Lung (tissue), 12 donors: ENCODE measurements around the gene CPNE7. TPM values are rescaled to one million over a fixed set of nuclear protein-coding genes. Genes with fewer than 3 reads are reported as not detected.

ENCODE experiments used
- ATAC-seq: fragments of 200-7000 bp; cut with Tn5 transposase; one replicate; pipeline ENCODE4 v1.9.1; 2020; ENCODE audit warnings: moderate number of reproducible peaks; ENCODE audit not compliant: insufficient read depth, low FRiP score
- DNase-seq, 3 donors: peaks; one replicate each; pipeline ENCODE4 v3.0.0-alpha.2; 2013 to 2017
- H3K27ac ChIP-seq, 2 donors: one replicate each; pipeline ENCODE4 v1.5.1; 2013; ENCODE audit warnings: mild to moderate bottlenecking in 2 of 2, moderate library complexity in 2 of 2, control low read depth in 1 of 2, inconsistent platforms in 1 of 2, low read depth in 1 of 2, low read length in 1 of 2
- H3K27me3 ChIP-seq, 3 donors: one replicate each; pipeline ENCODE4 v1.5.1; 2013; ENCODE audit warnings: low read length in 2 of 3; ENCODE audit not compliant: control insufficient read depth in 3 of 3, insufficient read depth in 3 of 3
- H3K36me3 ChIP-seq, 4 donors: one replicate each; pipeline ENCODE4 v1.5.1; 2013; ENCODE audit warnings: low read length in 4 of 4, mild to moderate bottlenecking in 1 of 4, moderate library complexity in 1 of 4; ENCODE audit not compliant: control insufficient read depth in 4 of 4, insufficient read depth in 4 of 4
- H3K4me1 ChIP-seq, 5 donors: one replicate each; pipeline ENCODE4 v1.5.1; 2013; ENCODE audit warnings: low read length in 5 of 5, mild to moderate bottlenecking in 2 of 5, moderate library complexity in 1 of 5; ENCODE audit not compliant: control insufficient read depth in 5 of 5, insufficient read depth in 5 of 5
- H3K4me3 ChIP-seq: one replicate; pipeline ENCODE4 v1.5.1; 2013; ENCODE audit warnings: mild to moderate bottlenecking, control low read depth, moderate library complexity
- H3K9ac ChIP-seq, 2 donors: one replicate each; pipeline ENCODE4 v1.5.1; 2013; ENCODE audit warnings: low read length in 2 of 2, control low read depth in 1 of 2; ENCODE audit not compliant: insufficient read depth in 1 of 2
- H3K9me3 ChIP-seq, 4 donors: one replicate each; pipeline ENCODE4 v1.5.1; 2013; ENCODE audit warnings: low read length in 3 of 4, mild to moderate bottlenecking in 1 of 4, moderate library complexity in 1 of 4; ENCODE audit not compliant: control insufficient read depth in 4 of 4, insufficient read depth in 3 of 4
- CTCF ChIP-seq: IDR thresholded peaks from 2 replicates; pipeline ENCODE4 v1.5.1; 2012; ENCODE audit warnings: mild to moderate bottlenecking; ENCODE audit errors: control extremely low read depth, extremely low read depth
- WGBS, 2 donors: extraction: QIAGEN DNeasy Blood & Tissue Kit; methylation state at CpG; one replicate each; pipeline ENCODE4 v1.1.7; 2013; 5-methylcytosine and 5-hydroxymethylcytosine counted together
- polyA plus RNA-seq, 2 donors: library from polyadenylated mRNA; stranded (reverse); fragments of 200-250 nt; gene quantifications; one replicate each; pipeline ENCODE4 v1.2.1, GENCODE V29; 2013
- total RNA-seq, 2 donors: library from RNA; depleted of rRNA in 1 of 2; stranded (reverse); fragments of >200 nt in 1 of 2; gene quantifications; one replicate each; pipeline ENCODE4 v1.2.1, GENCODE V29; 2014 to 2021
- donor health status: control.
- donor health status: control.
- donor health status: Bipolar disorder and iron deficiency.
- donor health status: healthy.
- donor health status: DM: yes; HTN: yes; CAD: no.

The CPNE7 gene
- total and polyA plus RNA-seq, 4 donors, result 0.65 to 2.2 (median 1.2) TPM

- 90 to 94% methylated on average over 15 of the region's 15 CpGs for WGBS, 2 donors
- ATAC-seq, result no peak
- Histone ChIP-seq H3K36me3 (no peaks in the 10 kb centered on the region), H3K4me1 (peaks cover 0 to 11% (median 5%) of the 10 kb centered on the region in 5 donors), H3K9ac (no peak overlapping the region), H3K4me3 (no peak overlapping the region), H3K27me3 (peaks cover 0 to 16% (median 4%) of the 10 kb centered on the region in 3 donors), H3K9me3 (no peaks in the 10 kb centered on the region), H3K27ac (no peak overlapping the region)
- DNase-seq, result no peak
- no peak for TF ChIP-seq CTCF
These were observed 3.8 kb downstream of the CPNE7 start for GRCh38 chr16:89579351-89579750.

- H3K9me3 ChIP-seq, result no peaks in the 10 kb centered on the region
- ATAC-seq, result no peak
- no peak overlapping the region for H3K9ac ChIP-seq
- WGBS, 2 donors, result 89 to 95% methylated on average over 33 of the region's 33 CpGs
- H3K4me1 ChIP-seq, result peaks cover 0 to 7% (median 0%) of the 10 kb centered on the region in 5 donors
- H3K27ac ChIP-seq, result no peak overlapping the region
- no peaks in the 10 kb centered on the region for H3K36me3 ChIP-seq
- no peak for TF ChIP-seq CTCF
- no peak overlapping the region for H3K4me3 ChIP-seq
- no peak for DNase-seq
- peaks cover 0 to 13% (median 0%) of the 10 kb centered on the region in 3 donors for H3K27me3 ChIP-seq
These were observed 5.6 kb downstream of the CPNE7 start for GRCh38 chr16:89581045-89581695.

GRCh38 chr16:89581861-89582563 is 6.5 kb downstream of the CPNE7 start:
- Histone ChIP-seq H3K9ac (no peak overlapping the region), H3K27ac (peak overlapping the region in 1 of 2 donors; percentile 59), H3K9me3 (no peaks in the 10 kb centered on the region), H3K27me3 (peaks cover 0 to 9% (median 0%) of the 10 kb centered on the region in 3 donors), H3K4me1 (peaks cover 0 to 6% (median 0%) of the 10 kb centered on the region in 5 donors), H3K36me3 (no peaks in the 10 kb centered on the region), H3K4me3 (no peak overlapping the region)
- DNase-seq (peak in 1 of 3 donors; percentile 48), ATAC-seq (peak; percentile 36)
- no peak for TF ChIP-seq CTCF
- whole genome bisulfite sequencing, 2 donors, result 53 to 56% methylated on average over 15 of the region's 15 CpGs
